Germinal center (tissue), 1 donor: ENCODE results near the gene NHLH1.

Experiments used
- DNase-seq: peaks from one replicate; pipeline ENCODE4 v3.0.0; 2012; ENCODE audit warnings: mixed read lengths, low spot score

NHLH1 gene

DNA sequence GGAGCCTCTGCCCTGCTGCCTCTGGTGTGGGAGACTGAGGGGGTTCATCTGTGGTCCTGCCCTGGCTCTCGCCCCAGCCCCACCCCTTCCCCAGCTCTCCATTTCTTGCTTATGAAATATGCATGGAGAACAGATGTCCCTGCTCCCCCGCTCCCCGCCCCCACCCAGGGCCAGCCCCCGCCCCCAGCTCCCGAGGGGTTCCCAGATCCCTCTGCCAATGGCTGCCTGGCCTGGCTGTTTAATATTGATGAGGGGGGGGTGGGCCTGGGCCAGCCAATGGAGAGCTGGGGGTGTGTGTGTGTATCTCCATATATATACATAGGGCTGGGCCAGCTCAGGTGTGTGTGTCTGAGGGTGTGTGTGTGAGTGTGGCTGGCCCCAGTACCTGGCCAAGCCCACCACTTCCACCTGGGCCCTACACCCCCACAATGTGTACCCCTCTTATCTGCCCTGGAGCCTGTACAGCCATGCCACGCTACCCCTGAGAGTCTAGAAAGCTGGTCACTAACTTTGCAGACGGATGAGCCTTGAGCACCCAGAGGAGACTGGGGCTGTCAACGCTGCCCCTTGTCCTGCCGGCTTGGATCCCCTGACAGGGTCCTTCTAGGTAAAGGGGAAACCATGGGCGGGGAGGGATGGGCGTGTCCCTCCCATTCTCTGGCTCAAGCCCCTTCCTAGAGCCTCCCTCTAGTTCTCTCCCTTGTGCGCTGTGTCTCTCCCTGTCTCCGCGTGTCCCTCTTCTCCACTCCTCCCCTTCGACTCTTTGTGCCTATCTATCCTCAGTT, at the start of gene NHLH1:
TSS of gene NHLH1 (plus strand) at position 341 of the 785 bp plus-strand sequence. CDS start 3,661 bp downstream, outside the sequence.
- no peak for DNase-seq

DNA sequence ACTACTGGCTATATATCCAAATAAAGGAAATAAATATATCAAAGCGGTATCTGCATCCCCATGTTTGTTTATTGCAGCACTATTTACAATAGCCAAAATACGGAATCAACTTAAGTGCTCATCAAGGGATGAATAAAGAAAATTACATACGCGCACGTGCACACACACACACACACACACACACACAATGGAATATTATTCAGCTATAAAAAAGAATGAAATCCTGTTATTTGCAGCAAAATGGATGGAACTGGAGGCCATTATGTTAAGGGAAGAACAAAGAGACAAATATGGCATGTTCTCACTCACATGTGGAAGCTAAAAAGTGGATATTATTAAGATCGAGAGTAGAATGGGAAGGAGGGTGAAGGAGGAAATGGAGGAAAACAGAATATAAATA, 44.0 kb upstream of the NHLH1 start:
- DNase-seq: no peak

DNA sequence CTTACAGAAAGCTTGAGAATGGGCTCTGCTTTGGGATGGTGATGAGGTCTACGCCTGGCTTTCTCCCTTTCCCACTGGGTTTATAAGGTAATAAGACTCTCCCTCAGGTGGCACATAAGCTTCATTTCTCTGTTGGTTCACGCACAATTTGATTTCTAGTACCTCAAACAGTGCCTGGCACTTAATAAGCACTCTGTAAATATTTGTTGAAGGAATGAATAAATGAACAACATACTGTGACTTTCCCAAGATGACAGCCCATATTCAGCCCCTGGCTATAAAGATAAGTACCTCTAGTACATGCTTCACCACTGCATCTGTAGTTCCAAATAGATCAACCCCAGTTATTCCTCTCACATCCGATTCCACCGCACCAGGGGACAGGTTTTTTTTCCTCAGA, 41.6 kb upstream of the NHLH1 start:
- no peak for DNase-seq

DNA sequence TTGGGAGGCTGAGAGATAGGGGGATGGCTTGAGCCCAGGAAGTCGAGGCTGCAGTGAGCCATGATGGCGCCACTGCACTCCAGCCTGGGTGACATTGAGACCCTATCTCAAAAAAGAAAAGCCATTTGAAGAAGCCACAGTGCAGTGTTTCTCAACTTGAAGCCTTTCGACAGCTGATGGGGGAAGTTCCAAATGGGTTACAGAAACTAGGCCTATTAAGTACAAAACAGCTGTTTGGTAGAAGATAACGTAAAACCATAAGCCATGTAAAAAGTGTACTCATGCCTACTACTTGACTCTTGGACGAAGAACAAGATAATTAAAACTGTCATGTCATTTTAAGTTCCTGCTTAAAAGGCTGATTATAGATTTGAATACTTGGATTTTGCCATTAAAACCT, 40.5 kb upstream of the NHLH1 start:
- DNase-seq: no peak

DNA sequence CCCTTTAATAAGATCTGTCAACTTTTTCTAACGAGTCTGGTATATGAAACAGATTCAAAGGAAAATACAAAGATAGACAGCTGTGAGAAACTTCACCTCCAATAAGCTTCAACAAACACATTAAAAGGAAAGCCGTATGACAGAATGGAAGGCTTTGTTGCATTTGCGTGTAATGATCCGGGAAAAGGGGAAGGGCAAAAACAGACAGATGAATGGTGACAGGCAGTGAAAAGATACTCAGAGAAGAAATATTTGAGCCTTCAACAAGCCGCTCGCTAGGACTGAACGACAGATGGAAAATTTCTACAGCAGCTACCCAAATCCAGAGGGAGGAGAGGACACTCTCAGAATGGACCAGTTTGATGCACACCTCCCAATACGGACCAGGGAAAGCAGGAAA, 38.7 kb upstream of the NHLH1 start:
- DNase-seq: no peak

DNA sequence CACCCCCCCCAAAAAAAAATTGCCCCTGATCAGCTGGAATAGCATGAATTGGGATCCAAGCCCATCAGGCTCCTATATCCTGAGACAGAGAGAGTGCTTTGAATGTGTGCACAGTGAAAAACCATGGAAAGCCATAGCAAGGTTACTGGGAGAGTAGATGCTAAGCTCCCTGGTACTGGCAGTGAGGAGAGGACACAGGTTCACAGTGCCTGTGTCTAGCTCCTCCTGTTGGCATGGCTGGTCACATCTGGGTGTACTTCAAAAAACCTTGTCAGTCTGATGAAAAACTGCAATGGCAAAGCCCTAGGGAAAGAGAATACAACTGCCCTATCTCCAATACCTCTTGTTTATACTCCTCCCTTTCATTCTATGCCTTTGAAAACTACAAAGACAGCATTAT, 36.8 kb upstream of the NHLH1 start:
- DNase-seq: no peak

DNA sequence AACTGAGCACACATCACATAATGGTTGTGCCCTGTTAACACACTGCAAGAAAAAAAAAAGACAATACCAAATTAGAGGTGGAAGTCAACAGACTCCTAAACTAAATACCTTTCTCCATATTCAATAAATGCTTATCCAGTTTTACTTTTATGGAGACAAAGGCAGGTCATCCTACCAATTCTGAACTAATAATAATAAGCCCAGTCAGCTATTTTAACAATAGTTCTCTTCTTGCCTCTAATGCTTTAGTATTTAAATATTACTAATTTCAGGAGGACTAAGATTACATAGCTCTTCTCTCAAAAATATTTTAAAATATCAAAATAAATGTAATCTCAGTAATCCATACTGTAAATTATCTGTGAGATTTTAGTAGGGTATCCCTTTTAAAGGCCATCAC, 34.4 kb upstream of the NHLH1 start:
- DNase-seq: no peak

DNA sequence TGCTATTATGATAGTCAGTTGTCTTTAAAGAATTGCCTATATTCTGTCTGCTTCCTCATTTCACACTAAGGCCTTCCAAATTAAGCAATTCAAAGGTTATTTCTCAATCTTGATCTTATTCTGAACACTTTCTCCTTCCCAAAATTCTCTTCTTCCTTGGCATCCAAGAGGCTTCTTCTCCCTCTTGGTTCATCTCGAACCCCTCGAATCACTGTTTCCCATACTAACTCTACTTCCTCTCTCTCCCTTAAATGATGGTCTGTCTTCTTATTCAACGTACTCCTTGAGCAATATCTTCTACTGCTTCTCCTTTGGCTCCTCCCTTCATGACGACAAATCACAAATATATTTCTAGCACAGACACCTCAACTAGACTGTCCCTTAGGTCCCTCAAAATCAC, 28.3 kb upstream of the NHLH1 start:
- DNase-seq: no peak

DNA sequence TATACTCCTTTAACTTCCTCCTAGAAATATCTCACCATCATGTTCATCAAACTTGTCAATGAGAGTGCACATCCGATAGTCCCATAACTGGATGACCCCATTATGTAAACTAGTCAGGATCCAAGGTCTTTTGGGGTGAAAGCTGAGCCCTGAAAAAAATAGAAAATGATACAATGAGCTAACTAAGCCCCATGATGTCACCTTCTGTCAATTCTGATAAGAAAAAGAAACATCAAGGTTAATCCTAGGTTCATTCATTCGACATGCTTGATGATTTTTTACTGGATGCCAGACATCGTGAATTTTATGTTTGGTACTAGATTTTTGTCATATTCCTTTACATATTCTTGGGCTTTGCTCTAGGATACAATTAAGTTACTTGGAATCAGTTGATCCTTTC, 26.7 kb upstream of the NHLH1 start:
- DNase-seq: no peak

DNA sequence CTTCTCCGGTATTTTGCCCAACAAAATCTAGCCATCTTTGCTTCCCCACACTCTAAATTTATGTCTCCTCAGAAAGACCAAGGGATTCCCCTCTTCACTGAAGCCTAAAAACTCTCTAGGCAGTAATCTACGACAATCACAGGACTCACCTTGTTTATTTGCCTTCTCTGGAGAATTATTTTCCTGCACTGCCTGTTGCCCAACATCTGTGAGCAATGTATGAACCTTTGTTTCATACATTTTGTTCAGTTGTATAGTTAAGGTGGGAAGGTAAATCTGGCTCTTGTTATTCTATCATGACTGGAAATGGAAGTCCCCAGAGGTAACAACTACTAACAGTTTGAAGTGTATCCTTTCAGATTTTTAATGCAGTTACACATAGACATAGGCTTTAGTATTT, 26.0 kb upstream of the NHLH1 start:
- no peak for DNase-seq

DNA sequence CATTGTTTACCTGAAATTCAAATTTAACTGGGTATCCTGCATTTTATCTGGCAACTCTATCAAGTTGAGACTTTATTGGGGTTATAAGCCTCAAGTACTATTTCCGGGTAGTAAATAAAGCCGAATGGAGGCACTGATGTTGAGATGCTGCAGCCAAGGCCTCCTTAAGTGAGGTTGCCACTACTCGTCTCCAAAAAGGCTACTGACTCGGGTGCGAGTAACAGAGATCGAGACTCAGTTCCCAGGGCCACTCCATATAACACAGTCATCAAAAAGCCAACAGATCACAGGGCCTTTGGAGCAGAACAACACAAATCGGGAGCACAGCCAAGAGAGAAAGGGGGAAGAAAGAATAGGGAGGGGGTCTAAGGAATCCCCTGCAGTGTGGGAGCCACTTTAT, 24.3 kb upstream of the NHLH1 start:
- DNase-seq: peak; percentile 19

DNA sequence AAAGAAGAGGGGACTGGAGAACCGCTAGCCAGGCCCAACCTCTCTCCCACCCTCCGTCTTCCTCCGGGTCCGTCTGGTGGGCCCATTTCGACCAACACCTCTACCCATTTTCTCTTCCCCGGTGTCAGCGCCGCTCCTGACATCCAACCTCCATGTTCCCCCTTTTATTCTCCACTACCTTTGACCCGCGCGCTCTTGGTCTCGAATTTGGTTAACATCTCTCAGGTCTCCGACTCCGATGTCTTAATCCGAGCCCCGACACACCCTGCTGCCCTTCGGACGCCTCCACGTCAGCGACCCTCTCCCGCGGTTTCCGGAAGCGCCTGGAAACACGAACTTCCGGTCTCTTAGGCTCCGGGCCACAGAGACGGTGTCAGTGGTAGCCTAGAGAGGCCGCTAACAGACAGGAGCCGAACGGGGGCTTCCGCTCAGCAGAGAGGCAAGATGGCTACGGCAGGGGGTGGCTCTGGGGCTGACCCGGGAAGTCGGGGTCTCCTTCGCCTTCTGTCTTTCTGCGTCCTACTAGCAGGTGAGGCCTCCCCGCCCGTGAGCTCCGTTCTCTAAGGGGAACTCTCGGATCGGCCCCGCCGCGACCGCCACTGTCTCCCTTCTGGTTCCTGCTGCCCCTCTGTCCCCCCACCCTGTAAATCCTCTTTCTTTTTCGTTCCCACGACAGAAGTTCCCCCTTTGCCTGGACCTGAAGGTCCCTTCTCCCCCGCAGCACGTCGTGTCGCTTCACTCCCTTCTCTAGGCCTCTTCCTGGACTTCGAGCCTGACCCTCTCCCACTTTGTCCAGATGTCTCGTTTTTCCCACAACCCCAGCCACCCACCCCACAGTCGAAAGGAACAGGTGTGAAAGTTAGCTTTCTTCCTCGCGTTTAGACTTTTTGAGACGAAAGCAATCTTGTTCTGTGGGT, 23.7 kb upstream of the NHLH1 start, which contains the start of the genes COPA and NCSTN:
TSS of gene COPA (minus strand) at position 298 of the 917 bp plus-strand sequence. CDS start at position 218, 80 bp downstream.
TSS of gene NCSTN (plus strand) at position 431 of the 917 bp plus-strand sequence. CDS start at position 445, 14 bp downstream.
- peak; percentile 91 for DNase-seq

DNA sequence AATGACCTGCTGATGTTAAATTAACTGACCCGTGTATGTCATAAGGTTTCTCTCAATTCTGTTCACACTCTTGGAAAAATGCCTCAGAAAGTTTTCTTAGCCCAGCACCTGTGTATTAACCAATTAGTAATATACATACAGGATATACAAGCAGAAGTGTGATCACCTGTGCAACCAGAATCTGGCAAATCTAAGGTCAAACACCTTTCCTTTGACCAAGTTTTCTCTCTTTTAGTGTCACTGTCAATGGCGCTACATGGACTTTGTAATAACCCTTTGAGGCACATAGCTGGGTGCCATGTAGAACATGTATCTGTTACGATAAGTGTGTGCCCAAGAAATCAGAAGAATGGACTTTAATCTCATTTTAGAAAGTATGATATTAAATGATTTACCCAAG, 22.6 kb upstream of the NHLH1 start:
- DNase-seq: no peak

DNA sequence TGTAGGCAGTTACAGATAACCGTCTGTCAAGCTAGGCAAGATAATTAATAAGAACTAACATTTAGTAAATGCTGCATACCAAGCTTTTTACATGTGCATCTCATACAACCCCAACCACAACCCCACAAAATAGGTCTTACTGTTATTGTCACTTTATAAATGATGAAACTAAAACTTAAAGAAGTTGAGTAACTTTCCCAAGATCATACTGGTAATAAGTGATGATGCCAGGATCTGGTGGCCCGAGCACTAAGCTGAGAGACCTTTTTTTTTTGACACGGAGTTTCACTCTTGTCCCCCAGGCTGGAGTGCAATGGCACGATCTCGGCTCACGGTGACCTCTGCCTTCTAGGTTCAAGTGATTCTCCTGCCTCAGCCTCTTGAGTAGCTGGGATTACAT, 21.9 kb upstream of the NHLH1 start:
- no peak for DNase-seq

DNA sequence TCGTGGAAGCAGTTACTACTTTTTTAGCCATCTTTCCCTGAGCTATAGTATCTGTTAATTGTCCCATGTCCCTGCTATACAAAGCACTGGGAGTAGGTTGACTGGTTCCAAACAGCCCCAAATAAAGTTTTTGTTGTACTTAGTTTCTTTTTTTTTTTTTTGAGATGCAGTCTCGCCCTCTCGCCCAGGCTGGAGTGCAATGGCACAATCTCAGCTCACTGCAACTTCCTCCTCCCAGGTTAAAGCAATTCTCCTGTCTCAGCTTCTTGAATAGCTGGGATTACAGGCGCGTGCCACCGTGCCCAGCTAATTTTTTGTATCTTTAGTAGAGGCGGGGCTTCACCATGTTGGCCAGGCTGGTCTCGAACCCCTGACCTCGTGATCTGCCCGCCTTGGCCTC, 20.4 kb upstream of the NHLH1 start:
- no peak for DNase-seq

DNA sequence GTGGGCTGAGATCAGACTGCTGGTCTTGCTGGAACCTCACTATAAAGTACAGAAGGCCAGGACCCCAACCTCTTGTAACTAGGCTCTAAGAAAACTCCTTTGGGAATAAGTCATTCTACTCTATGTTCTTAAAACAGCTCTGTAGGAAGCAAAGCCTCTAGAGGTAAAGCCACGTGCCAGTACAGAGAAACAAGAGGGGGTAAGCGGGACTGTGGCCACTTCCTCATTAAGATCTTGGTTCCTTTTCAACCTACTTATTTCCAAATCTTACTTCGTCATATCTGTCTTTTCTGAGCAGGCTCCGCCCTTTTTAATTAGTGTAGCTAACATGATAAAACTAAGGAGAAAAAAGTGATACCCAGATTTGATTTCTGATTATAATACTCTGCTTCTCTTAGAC, 19.9 kb upstream of the NHLH1 start:
- peak; percentile 61 for DNase-seq

DNA sequence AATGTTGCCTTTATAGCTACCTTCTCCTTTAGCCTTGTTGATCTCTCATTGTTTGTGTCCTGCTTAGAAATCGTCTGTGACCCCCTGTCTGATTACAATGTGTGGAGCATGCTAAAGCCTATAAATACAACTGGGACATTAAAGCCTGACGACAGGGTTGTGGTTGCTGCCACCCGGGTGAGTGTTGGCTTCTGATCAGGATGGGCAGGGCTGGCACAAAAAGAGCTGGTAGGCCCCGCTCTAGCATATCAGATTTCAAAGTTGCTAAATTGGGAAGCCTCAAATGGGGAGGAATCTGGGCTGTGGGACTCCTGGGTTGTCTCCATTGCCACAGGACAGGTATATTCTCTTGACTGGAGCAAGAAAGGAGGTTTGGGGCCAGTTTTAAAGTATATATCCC, 15.2 kb upstream of the NHLH1 start:
- no peak for DNase-seq

DNA sequence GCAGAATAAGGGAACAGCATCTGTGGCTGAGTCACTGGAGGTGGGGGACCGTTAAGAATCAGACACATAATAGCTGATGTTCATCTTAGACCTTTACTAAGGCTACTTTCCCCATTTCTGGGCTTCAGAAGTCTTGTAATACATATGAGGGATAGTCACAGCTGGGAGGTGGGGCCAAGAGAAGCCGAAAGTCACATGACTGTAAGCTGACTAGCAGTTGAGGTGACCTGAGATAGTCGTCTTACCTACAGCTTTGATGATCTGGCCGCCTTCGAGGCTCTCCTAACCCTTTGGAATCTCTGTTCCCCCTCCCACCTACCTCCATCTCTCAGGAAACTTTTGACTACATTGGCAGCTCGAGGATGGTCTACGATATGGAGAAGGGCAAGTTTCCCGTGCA, 14.3 kb upstream of the NHLH1 start:
- DNase-seq: no peak

DNA sequence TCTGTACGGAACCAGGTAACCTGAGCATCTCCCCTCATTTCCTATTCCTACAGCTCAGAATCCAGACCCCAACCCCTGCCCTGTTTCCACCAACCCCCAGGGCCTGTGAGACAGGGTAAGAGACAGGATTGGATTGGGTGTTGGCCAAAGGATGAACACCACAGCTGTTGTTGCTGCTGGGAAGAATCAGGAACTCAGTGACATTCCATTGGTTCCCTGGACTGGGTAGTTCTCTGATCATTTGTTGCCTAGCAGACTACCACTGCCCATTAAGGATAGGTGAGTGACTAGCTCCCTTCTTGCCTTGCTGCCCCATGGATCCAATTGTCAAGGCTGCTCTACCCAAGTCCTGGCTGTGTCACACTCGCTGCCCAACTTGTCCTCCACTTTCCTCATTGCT, 13.6 kb upstream of the NHLH1 start:
- DNase-seq: no peak

DNA sequence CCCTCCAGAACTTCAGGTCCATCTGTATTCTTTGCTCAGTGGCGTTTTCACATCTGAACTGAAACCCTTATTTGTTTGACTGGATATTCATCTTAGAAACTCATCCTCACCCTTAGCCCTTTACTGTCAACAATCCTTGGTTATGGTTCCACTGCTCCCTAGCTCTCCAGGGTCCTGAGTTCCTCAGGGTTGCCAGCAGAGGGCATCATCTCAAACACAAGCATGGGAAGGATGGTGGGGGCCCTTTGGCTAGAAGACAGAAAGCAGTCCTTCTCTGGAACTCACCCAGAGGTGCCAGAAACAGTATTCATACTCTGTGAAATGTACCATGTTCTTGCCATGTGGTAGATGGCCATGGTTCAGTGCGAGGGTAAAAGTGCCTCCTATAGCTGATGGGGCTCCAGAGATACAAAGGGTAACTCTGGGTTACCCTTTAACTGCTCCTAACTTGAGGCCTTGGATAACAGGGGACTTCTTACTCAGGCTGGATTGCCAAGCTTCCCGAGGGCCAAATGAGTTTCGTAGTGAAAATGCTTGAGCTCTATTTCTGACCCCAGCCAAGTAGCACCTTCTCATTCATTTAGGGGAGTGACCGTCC, 12.4 kb upstream of the NHLH1 start:
- DNase-seq: peak; percentile 37

DNA sequence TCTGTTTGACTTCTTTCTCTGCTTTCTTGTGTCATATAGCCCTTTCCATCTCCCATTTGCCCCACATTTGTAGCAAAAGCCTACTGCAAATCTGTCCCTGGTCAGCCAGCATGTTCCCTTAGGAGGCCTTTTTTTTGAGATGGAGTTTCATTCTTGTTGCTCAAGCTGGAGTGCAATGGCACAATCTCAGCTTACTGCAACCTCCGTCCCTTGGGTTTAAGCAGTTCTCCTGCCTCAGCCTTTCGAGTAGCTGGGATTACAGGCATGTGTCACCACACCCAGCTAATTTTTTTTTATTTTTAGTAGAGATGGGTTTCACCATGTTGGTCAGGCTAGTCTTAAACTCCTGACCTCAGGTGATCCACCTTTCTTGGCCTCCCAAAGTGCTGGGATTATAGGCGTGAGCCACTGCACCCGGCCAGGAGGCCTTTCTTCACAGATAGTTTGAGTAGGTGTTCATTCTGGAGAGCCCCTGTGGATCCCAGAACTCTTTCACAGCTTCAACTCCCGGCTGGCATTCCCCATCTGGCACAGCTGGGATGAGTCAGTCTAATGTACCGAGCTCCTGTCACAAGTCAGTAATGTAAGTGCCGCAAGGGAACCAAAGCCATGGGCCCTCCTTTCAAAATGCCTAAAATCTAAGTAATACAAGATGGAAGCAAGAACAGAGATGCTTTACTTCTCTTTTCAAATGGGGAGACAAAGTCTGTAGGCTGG, 9.4 kb upstream of the NHLH1 start:
- DNase-seq: no peak

DNA sequence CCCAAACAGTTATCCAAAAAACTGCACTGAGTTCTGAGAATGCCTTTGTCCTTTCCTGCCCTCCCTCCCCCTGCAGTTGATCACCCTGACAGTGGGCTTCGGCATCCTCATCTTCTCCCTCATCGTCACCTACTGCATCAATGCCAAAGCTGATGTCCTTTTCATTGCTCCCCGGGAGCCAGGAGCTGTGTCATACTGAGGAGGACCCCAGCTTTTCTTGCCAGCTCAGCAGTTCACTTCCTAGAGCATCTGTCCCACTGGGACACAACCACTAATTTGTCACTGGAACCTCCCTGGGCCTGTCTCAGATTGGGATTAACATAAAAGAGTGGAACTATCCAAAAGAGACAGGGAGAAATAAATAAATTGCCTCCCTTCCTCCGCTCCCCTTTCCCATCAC, 8.8 kb upstream of the NHLH1 start:
- DNase-seq: no peak
